HG03039 (cell line): ENCODE results near the gene JARID2.

Experiments
- ATAC-seq: cut with Tn5 transposase; IDR thresholded peaks from one replicate; pipeline ENCODE4 v1.9.1; 2021; ENCODE audit warnings: mild to moderate bottlenecking, moderate library complexity; ENCODE audit not compliant: unreplicated experiment

Gene JARID2

DNA sequence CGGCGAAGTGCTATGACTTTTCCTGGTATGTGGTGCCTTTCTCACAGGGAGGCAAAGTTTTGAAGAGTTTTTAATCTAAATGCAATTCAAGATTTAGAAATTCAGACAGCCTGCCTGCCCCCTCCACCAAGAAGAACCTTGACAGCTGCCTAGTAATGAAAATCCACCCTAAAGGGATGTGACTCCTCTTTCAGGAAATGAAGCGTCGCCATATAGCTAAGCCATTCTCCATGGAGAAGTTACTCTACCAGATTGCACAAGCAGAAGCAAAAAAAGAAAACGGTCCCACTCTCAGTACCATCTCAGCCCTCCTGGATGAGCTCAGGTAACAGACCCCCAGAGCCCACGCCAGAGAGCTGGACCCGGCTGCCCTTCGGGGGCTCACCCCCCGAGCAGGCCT lies 266.9 kb downstream of the JARID2 start:
- no peak for ATAC-seq

DNA sequence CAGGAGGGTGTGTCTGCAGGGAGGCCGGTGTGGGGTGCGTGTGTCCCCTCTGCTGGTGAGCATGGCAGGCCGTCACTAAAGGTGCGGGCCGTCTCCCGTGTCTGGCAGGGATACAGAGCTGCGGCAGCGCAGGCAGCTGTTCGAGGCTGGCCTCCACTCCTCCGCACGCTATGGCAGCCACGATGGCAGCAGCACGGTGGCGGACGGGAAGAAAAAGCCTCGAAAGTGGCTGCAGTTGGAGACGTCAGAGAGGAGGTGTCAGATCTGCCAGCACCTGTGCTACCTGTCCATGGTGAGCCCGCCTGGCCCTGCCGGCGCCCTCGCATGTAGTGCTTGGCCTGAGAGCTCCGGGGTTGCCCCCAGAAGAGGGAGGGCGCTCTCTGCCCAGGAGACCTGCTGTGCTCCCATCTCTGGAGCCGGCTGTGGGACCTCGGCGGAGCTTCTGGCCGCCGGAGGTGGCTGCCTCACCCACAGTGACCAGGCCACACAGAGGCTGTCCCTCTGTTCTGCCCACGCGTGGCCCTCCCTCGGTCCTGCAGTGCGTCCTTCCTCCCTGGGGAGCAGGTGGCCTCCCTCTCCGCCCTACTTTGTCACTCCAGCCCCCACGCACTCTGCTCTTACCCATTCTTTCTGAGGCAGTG lies 267.4 kb downstream of the JARID2 start:
- ATAC-seq = no peak

DNA sequence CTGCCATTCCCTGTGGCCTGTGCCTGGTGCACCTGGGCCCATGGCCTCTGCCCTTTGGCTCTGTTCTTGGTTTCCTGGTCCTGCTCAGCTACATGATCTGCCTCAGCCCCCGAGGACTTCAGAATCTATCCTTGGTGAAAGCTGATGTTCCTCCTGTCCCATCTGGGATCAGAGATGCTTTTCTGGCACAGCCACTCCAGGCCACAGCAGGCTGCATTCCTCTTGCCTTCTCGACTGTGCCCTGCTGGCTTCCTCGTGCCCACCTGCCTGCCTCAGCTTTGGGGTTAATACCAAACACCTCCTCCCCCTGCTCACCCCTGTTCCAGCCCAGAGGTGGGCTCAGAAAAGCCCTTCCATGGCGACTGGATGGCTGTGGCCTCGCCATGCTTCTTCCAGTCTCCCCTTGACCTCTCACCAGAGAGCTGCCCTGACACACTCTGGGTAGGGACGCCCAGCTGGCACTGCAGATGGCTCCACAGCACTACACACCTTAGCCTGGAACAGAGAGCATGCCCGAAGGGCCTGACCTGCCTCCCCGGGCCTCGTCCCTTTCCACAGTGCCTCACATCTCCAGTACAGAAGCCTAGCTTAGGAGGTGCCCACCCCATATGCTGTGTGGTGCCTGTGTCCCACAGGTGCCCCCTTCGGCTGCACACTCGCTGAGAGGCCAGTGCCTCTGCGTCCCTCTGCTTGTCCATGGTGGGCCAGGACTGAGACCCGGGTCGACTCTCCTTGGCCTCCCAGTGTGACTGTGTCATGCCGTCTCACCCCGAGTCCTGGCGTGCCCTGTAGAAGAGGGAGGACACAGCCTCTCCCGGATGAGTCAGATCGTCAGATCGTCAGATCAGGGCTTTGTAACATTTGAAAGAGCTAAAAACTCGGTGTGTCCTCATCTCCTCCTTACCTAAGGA lies 268.2 kb downstream of the JARID2 start:
- ATAC-seq = no peak

DNA sequence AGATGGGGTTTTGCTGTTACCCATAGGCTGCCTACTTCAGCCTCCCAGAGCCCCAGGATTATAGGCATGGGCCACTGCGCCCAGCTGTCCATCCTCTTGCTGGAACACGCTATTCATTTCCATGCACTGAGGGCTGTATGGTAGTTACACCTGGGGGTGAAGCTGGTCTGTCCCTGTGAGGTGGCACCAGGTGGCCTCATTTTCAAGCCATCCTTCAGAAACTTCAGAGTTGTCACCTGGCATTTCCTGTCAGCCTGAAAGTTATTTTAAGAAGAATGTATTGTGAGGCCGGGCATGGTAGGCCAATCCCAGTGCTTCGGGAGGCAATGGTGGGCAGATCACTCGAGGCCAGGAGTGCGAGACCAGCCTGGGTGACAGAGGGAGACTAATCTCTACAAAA lies 269.4 kb downstream of the JARID2 start:
- no peak for ATAC-seq

DNA sequence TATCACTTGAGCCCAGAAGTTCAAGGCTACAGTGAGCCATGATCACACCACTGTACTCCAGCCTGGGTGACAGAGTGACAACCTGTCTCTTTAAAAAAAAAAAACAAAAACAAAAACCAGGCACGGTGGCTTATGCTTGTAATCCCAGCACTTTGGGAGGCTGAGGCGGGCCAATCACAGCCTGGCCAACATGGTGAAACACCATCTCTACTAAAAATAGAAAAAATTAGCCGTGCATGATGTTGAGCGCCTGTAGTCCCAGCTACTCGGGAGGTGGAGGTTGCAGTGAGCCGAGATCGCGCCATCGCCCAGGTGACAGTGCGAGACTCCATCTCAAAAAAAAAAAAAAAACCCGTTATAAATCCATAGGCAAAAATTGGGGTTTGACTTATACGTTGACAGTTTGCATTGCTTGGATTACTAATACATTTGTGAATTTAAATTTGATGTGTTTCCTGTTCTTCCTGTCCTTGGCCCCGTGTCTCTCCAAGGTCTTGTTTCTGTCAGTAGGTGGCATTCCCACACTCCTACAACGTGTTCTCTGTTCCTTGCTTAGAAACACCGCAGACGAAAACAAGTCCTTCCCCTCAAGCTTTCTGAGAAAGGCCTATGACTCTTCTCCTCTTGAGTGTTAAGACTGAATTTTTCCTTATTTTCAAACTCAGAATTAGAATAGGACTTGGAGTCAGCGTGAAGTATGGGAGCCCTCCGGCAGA lies 269.9 kb downstream of the JARID2 start:
- ATAC-seq = no peak

DNA sequence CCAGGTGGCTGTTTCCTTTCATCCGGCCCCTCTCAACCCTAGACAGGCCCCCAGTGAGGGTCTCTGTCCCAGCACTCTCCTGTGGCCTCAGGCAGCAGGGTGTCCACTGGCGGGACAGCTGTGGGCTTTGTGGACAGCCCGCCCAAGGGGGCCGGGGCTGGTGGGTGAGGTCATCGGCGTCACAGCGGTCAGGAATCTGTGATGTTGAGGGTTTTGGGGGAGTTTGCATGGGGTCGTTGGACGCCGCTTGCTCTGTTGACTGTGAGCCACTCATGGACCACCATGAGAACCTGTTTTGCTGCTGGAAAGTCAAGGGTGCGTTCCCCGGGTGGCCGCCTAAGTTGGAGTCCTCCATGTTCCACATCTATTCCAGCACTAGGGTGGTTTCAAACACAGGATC lies 270.5 kb downstream of the JARID2 start:
- ATAC-seq = no peak

DNA sequence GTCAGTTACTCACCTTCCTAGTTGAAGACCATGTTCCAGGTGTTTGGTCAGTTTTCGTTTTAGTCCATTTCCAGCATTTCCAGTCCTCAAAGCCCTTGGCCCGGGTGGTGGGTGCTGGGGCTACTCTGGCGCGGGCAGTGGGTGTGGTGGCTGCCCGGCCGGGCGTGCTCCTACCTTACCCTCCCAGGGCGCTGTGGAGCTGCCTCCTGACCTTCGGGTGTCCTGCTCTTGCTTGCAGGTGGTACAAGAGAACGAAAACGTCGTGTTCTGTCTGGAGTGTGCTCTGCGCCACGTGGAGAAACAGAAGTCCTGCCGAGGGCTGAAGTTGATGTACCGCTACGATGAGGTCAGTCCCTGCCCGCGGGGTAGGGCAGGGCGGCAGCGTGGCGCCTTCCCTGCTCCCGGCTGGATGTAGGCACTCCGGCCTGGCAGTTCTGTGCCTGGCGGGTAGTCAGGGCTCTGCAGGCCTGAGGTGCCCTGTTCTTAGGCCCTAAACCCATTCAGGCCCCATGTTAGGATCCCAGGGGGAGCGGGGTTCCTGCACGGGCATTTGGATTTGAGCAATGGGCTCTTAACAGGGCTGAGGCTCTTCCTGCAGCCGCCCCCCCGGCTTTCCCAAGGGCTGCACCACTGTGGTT lies 271.2 kb downstream of the JARID2 start:
- no peak for ATAC-seq

DNA sequence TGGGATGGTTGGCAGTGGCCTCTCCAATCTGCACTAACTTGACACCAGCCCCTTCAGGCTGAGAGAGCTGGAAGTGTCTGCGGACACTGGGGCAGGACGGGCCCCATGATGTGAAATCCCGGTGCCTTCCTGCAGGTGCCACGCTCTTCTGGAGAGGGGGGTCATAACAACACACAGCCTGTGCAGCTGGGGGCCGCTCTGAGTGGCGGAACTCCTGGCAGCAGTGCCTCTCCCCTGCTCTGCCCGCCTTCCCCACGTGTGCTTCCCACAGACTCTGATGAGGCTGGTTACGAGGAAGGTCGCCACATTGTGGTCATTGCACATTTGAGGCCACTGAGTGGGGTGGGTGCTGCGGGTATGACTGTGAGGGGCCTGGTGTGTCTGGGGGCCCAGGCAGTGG lies 271.7 kb downstream of the JARID2 start:
- ATAC-seq = no peak

DNA sequence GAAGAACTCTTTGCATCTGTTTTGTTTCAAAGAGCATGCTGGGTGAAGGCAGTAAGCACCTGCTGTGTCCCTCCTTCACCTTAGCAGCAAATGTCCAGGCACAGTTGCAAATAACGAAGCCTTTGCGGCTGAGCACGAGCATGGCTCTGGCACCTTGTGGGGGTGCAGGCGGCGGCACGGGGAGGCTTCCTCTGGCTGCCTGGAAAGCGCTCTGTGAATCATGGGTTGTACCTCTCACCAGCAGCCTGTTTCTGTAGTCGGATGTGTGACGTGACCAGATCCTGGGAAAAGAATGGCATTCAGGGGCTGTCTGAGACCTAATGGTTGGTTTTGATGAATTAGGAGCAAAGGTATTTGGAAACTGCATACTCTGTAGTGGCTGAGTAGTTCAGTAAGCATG lies 272.2 kb downstream of the JARID2 start:
- ATAC-seq = no peak

DNA sequence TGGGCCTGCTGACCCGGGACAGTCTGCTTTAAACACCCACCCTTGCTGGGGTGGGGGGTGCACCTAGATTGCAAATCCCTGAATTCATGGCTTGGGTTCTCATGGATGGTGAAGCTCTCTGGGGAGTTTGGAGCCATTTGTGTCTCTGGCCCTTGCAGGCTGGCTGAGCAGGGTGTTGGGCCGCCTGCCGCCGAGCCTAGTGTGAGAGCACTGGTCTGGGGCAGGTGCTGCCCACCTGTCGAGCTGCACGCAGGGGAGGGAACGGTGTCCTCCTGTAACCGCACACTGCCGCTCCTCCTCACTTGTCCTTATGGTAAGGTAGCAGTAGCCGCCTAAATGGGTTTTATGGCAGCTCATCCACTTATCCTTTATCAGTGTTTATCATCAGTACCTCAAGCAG lies 273.0 kb downstream of the JARID2 start:
- ATAC-seq = no peak

DNA sequence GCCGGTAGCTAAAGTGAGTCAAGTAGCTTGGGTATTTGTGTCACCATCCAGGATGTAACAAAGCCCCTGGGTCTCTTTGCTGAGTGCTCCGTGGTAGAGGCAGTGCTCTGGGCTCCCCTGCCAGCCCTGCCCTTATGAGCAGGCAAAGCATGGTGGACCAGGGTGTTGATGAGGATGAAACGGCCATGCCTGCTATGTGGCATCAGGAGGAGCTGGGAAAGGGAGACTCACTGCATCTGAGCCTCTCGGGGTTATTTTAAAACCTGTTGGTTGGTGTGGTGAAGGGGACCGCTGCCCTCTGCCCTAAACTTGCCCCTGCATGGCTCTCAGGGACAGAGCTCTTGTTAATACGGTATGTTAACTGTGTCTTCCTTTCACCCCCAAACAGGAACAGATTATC lies 273.8 kb downstream of the JARID2 start:
- ATAC-seq = no peak

DNA sequence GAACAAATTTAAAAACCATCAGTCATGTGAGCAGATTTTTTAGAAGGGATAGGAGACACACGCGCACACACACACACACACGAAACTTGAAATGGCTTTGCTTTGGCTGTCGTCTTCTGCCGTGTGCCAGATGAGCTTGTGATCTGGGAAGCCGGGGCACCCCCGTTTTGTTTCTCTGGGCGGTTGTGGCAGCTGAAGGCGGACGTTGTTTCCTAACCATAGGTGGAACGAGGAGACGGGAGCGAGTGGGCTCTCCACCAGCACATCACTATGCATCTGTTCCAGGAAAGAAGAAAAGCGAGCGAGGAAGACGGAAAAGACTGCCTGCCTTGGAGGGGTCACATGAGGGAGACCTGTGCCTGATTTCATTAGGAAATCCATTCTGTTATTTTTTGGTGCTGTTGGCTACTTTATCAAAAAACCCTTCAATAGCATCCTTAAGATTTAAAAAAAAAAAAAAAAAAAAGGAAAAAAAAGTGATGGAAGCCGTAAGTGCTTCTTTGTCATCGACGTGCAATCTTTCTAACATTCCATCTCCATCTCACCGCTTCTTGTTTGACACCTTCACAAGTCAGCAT lies 274.8 kb downstream of the JARID2 start:
- no peak for ATAC-seq

DNA sequence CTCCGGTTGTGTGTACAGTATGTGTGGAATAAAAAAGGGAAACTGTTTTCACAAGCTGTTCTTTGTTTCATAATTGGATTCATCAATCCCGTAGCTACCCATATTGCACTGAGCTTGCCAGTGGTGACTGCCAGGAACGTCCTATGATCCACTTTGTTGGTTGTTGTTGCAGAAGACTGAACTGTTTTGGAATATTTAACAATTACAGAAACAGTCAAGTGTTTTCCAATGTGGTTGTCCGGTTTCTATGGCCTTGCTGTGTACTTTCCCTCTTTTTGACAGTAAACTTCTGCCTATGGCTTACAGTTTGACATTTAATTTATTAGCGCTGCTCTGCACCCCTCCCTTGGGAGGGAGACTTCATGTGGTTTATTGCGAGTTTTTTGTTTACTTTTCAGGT lies 275.7 kb downstream of the JARID2 start:
- ATAC-seq = no peak

DNA sequence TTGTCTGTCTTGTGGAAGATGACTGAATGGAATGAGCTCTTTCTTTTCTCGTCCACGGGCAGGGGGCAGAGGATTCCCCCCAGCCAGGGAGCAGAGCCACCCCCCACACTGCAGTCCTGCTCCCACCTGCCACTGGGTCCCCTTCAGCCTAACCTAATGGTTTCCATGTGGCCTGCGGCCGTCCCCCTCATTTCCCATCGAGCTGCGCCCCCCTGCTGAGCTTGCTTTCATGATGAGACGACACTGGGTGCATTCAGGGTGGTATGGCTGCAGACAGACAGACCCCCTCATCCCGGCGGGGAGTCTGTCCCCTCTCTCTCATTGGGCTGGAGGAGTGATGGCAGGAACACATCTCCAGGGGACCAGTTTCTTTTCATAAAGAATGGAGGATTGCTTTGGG lies 276.2 kb downstream of the JARID2 start:
- no peak for ATAC-seq

DNA sequence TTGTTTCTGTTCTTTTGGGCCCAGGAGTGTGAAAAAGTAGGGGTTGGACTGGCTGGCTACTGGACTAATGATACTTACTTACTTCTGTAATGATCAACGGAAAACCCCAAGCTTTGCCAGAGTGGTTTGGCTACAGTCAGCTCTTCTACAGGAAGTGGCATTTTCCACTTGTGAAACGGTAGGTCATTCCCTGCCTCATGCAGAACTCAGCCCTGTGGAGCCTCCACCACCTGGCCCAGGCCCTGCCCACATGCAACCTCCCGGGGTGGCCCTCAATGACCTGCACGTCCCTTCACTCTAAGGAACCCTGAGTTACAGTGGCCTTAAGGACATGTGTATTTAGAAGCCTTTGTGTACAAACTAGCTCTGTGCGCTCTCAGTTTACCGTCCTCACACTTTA lies 276.6 kb downstream of the JARID2 start:
- no peak for ATAC-seq

DNA sequence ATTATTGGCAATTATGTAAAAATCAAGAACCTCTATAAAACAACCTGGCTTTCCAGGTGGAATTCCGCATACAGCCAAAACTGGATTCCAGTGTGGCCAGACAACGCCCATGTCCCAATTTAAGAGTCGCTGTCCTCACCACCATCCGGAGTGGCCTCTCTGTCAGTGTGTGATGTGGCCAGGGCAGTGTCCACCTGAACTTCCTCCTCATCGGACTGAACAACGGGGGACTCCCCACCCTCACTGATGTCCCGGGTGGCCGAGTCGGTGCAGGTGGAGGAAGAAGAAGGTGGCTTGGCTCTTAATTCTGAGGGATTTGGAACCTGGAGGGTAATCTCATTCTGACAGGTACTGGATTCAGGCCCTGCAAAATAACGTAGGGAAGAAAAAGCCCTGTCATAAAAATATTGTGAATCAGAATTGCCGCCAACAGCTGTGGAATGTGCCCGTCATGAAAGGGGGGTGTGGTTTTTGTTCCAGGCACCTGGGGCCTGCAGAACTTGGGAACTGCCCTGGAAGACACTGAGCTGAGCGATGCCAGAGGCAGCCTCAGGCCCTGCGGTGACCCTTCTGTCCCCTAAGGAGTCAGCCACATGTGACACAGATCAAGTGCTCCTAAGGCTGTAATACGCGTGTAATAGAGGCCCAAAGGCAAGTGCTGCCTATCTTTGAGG lies 277.1 kb downstream of the JARID2 start:
- ATAC-seq = no peak

DNA sequence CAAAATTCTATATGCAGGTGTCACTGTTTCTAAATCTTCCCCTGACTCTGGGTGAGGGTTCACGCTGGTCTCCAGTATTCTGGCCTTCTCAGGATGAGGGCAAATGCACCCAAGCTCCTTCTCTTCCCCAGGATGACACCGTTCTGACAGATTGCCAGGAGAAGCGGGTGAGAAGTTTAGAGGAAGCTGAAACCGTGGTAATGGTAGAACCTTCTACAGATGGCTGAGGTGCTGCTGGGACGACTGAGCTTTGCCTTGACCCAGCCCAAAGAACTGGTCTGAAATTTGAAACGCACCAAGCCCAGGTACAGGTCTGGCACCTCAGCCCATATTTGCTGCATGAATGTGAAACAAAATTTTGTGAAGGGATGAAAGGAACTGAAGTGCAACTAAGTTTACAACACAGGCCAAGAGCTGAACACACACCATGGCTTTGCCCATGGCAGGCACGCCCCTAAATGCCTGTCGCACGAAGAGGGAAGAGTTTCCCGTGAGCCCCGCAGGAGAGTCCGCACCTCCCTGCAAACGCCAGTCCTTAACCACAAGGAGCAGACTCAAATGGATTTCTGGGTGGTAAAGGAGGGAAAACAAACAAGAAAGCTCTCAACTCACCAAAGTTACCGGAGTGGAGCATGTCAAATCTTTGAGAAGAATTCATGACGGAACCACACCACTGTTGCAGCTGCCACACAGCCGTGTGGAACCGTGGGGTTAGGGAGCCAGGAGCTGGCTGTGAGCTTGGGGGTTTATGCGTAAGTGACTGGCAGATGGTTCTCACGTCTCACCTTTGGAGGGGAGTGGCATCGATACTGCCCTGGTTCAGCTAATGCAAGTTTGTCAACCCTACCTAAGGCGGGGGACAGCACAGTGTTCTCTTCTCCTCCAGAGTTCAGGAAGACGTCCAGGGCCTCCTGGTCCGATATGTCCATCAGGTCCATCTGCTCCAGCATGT lies 278.1 kb downstream of the JARID2 start:
- no peak for ATAC-seq

DNA sequence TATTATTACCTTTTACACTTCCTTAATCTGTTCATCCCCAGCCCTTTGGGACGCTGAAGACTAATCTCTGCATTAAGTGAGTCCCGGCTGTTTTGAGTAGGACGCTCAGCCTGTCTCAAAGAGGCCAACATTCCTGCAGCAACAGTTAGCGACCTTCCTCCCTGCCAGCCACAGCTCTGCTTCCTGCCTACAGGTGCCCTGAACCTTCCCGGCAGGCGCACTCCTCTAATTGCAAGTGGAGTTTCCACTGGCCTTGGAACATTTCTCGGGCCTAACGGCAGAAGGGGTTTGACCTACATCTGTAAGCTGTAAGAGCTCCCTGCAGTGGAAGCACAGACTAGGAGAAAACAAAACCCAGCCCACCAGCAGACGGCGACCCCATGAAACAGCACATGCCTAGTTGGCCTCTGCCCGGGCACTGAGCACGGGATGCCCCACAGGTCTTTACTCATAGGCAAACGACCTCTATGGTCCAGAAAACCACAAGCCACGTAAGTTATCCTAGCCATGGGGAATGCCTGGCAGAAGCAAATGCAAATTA lies 279.1 kb downstream of the JARID2 start:
- no peak for ATAC-seq

DNA sequence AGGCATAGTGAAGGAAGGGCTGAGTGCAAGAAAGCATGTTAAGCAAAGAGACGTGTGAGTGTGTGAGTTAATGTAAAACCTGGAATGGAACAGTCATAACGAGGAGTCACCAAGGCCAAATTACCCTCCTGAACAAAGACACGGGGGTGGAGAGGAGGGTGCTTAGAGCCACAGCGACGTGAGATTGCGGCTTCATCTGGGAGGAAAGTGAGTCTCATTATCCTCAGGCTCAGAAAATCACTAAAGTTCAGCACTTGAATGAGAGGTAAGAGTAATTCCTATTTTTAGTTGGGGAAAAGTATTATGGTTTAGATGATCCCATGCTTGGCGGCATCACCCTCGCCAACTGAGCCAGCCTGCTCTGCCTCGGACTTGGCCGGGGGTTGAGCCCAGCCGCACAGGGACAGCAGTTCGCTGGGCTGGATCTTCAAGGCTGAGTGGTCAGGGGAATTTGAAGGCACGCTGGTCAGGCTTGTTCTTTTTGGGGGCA lies 280.4 kb downstream of the JARID2 start:
- no peak for ATAC-seq
